ENCODE data around the gene PDE4D.

PDE4D gene

GRCh38 chr5:59371525-59372127, 521.9 kb downstream of the PDE4D start:
- DNase-seq = no peak
- Histone ChIP-seq H3K27ac (no peak overlapping the region), H3K27me3 (ENCODE audit: insufficient read depth, low read depth, severe bottlenecking) (no peaks in the 10 kb centered on the region), H3K4me3 (ENCODE audit: low read depth, low read length) (no peak overlapping the region), H3K9me3 (ENCODE audit: severe bottlenecking) (peaks cover 4% of the 10 kb centered on the region), H3K36me3 (no peaks in the 10 kb centered on the region)
- TF ChIP-seq CTCF (IDR thresholded peaks at IDR 0.05; ENCODE audit: low read depth, low read length) = no peak

- no peak for TF ChIP-seq CTCF (IDR thresholded peaks at IDR 0.05; ENCODE audit: low read depth, low read length)
Measured at GRCh38 chr5:59368951-59369350, 524.6 kb downstream of the PDE4D start.

GRCh38 chr5:59367791-59368394, 525.6 kb downstream of the PDE4D start:
- Histone ChIP-seq H3K4me3 (ENCODE audit: low read depth, low read length) (no peak overlapping the region), H3K27ac (no peak overlapping the region), H3K27me3 (ENCODE audit: insufficient read depth, low read depth, severe bottlenecking) (no peaks in the 10 kb centered on the region), H3K36me3 (no peaks in the 10 kb centered on the region), H3K9me3 (ENCODE audit: severe bottlenecking) (no peaks in the 10 kb centered on the region)
- peak; percentile 83 for TF ChIP-seq CTCF (IDR thresholded peaks at IDR 0.05; ENCODE audit: low read depth, low read length)
- DNase-seq = peak; percentile 57

More at GRCh38 chr5:59368951-59369350, 524.6 kb downstream of the PDE4D start:
- DNase-seq = no peak
- H3K36me3 ChIP-seq = no peaks in the 10 kb centered on the region
- H3K27me3 ChIP-seq (ENCODE audit: insufficient read depth, low read depth, severe bottlenecking) = no peaks in the 10 kb centered on the region
- H3K9me3 ChIP-seq (ENCODE audit: severe bottlenecking) = no peaks in the 10 kb centered on the region
- H3K4me3 ChIP-seq (ENCODE audit: low read depth, low read length) = no peak overlapping the region
- H3K27ac ChIP-seq = no peak overlapping the region

- no peak for DNase-seq
- no peak overlapping the region for H3K27ac ChIP-seq
- no peak for TF ChIP-seq CTCF (IDR thresholded peaks at IDR 0.05; ENCODE audit: low read depth, low read length)
Measured at GRCh38 chr5:59366784-59367183, 526.7 kb downstream of the PDE4D start.

GRCh38 chr5:59362438-59362837, 531.1 kb downstream of the PDE4D start:
- Histone ChIP-seq H3K4me3 (ENCODE audit: low read depth, low read length) (no peak overlapping the region), H3K9me3 (ENCODE audit: severe bottlenecking) (no peaks in the 10 kb centered on the region), H3K36me3 (no peaks in the 10 kb centered on the region), H3K27me3 (ENCODE audit: insufficient read depth, low read depth, severe bottlenecking) (no peaks in the 10 kb centered on the region), H3K27ac (no peak overlapping the region)
- TF ChIP-seq CTCF (IDR thresholded peaks at IDR 0.05; ENCODE audit: low read depth, low read length) = no peak
- DNase-seq = no peak

More at GRCh38 chr5:59366784-59367183, 526.7 kb downstream of the PDE4D start:
- H3K36me3 ChIP-seq = no peaks in the 10 kb centered on the region
- H3K9me3 ChIP-seq (ENCODE audit: severe bottlenecking) = no peaks in the 10 kb centered on the region
- no peak overlapping the region for H3K4me3 ChIP-seq (ENCODE audit: low read depth, low read length)
- no peaks in the 10 kb centered on the region for H3K27me3 ChIP-seq (ENCODE audit: insufficient read depth, low read depth, severe bottlenecking)

GRCh38 chr5:59361454-59361853, 532.1 kb downstream of the PDE4D start:
- H3K9me3 ChIP-seq (ENCODE audit: severe bottlenecking) = no peaks in the 10 kb centered on the region
- no peak for DNase-seq
- TF ChIP-seq CTCF (IDR thresholded peaks at IDR 0.05; ENCODE audit: low read depth, low read length) = no peak
- no peak overlapping the region for H3K4me3 ChIP-seq (ENCODE audit: low read depth, low read length)
- H3K27ac ChIP-seq = no peak overlapping the region
- no peaks in the 10 kb centered on the region for H3K36me3 ChIP-seq
- H3K27me3 ChIP-seq (ENCODE audit: insufficient read depth, low read depth, severe bottlenecking) = no peaks in the 10 kb centered on the region
